ENCODE measurements around the gene PACRGL. TPM values are rescaled to one million over a fixed set of nuclear protein-coding genes. Genes with fewer than 3 reads are reported as not detected.

PACRGL gene
- total and polyA plus RNA-seq, 9 of the 15 experiments (the other 6 are each of a cell fraction or from before 2014, with no cell fraction given) = 6.6 to 55.0 (median 27.5) TPM

DNA sequence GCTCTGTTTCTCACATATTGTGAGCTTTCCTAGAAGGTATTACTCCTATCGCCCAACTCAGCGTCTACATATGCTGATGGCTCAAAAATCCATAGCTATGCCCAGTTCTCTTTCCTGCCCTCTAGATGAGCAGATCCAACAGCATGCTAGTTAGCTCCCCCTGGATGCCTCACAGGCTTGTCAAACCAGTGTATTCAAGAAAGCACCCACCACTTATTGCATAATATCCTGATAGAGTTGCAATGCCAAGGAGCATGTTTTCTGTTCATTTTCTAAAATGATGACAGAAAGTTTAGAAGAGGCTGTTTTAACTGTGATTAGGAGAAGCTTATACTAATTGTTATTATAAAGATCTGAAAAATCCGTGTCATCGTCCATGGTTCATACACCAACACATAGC lies 1.9 kb upstream of the PACRGL start (continued):
- TF ChIP-seq ZNF592 (IDR thresholded peaks at IDR 0.05) = 0 out of 2 replicates have a peak, but pooled peaks have one; percentile 34

DNA sequence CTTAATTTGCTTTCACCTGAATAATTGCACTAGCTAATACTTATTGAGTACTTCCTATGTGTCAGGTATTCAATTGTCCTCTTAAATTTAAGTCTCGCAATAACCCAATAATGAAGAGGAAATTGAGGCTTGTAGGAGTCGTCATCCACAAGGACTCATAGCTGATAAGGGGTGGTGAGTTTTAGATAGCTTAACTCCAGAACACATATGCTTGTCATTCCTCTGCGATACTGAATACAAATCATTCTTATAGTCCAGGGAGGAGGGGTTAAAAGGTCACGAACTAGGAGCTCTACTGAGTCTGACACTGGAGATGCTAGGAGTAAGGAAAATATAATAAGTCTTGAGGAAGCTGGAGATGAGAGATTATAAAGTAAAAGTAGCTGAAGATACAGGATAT lies 1.4 kb upstream of the PACRGL start:
- peaks cover 9% of the 10 kb centered on the region for H3K36me3 ChIP-seq (ENCODE audit: control insufficient read depth, insufficient read depth, low read length)
- H3K4me3 ChIP-seq = no peak overlapping the region
- peak overlapping the region; percentile 31; the same call in 2 of the 3 replicates for H3K27ac ChIP-seq (ENCODE audit: extremely low read depth, low read depth, low read length)
- peak overlapping the region; percentile 37; the same call in 1 of the 2 replicates for H2AFZ ChIP-seq (ENCODE audit: low read depth, low read length)
- POLR2A ChIA-PET = interaction anchor here (0.7 kb wide), 1 partner anchor 74 kb away, joined by 3 read pairs; no protein-coding TSS in a partner anchor
- H3K9ac ChIP-seq (ENCODE audit: insufficient read depth in 1 of 2, low read depth in 2 of 2, low read length in 2 of 2) = no peak overlapping the region
- in situ Hi-C loops (cut with MboI) = loop anchor here (25.0 kb wide), 1 partner anchor 2012 kb away; no protein-coding TSS in a partner anchor
- H3K4me2 ChIP-seq (ENCODE audit: insufficient read depth, low read length) = peak overlapping the region; percentile 62
- BruUV-seq (replicated peaks) = no TSS peak
- no peaks in the 10 kb centered on the region for H4K20me1 ChIP-seq (replicated peaks; ENCODE audit: control insufficient read depth, insufficient read depth, low read length)
- H3K27me3 ChIP-seq (ENCODE audit: control insufficient read depth in 2 of 2, insufficient read depth in 2 of 2, low read length in 2 of 2) = no peaks in the 10 kb centered on the region
- no peaks in the 10 kb centered on the region for H3K9me3 ChIP-seq (replicated peaks; ENCODE audit: control insufficient read depth, insufficient read depth, low read depth, low read length)
- no peaks in the 10 kb centered on the region for H3K9me1 ChIP-seq (ENCODE audit: control insufficient read depth, insufficient read depth, low read length)
- H3K4me1 ChIP-seq (replicated peaks in 1 of 2; ENCODE audit: control insufficient read depth in 2 of 2, insufficient read depth in 2 of 2, low read length in 2 of 2) = peaks cover 3 to 14% of the 10 kb centered on the region in 2 experiments; a peak in 2 of 5 replicates
- peaks cover 32% of the 10 kb centered on the region for H3K79me2 ChIP-seq (ENCODE audit: control insufficient read depth, insufficient read depth, low read length)
- CTCF ChIA-PET (ENCODE audit: low intra/inter-chr PET ratio) = no interaction called here
- ATAC-seq = peak; percentile 66
- intact Hi-C loops (cut with micrococcal nuclease) = no loop called here
- 0% methylated on average over 4 of the region's 4 CpGs for WGBS (ENCODE audit: insufficient coverage, low coverage, missing lambda C conversion rate)
- FAIRE-seq = peak; percentile 81
- peak; percentile 45 to 86 (median 59) for DNase-seq (ENCODE audit: extremely low read depth in 1 of 4, low spot score in 3 of 4)
- no peak for TF ChIP-seq TFE3 (CRISPR knock-in tag; IDR thresholded peaks at IDR 0.05)
- TF ChIP-seq TEAD2 (tag; IDR thresholded peaks at IDR 0.05) = no peak
- TF ChIP-seq, protein P1, sequence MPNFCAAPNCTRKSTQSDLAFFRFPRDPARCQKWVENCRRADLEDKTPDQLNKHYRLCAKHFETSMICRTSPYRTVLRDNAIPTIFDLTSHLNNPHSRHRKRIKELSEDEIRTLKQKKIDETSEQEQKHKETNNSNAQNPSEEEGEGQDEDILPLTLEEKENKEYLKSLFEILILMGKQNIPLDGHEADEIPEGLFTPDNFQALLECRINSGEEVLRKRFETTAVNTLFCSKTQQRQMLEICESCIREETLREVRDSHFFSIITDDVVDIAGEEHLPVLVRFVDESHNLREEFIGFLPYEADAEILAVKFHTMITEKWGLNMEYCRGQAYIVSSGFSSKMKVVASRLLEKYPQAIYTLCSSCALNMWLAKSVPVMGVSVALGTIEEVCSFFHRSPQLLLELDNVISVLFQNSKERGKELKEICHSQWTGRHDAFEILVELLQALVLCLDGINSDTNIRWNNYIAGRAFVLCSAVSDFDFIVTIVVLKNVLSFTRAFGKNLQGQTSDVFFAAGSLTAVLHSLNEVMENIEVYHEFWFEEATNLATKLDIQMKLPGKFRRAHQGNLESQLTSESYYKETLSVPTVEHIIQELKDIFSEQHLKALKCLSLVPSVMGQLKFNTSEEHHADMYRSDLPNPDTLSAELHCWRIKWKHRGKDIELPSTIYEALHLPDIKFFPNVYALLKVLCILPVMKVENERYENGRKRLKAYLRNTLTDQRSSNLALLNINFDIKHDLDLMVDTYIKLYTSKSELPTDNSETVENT (CRISPR knock-in tag; IDR thresholded peaks at IDR 0.05) = no peak
- no peak for TF ChIP-seq CREBBP (IDR thresholded peaks at IDR 0.05; ENCODE audit: low read depth, low read length)
- TF ChIP-seq CHD2 (IDR thresholded peaks at IDR 0.05; ENCODE audit: low read depth, low read length) = no peak
- peak; percentile 79 for TF ChIP-seq POLR2AphosphoS5 (IDR thresholded peaks at IDR 0.05; ENCODE audit: control insufficient read depth, insufficient read depth, low read depth, low read length)
- no peak for TF ChIP-seq TCFL5 (CRISPR knock-in tag; conservative IDR thresholded peaks at IDR 0.05)
